HEK293T (cell line): Measurements from ENCODE around the gene JPH2.

ENCODE experiments used
- ARNT ChIP-seq: fragments of 450-650 bp; IDR thresholded peaks from 2 replicates; pipeline ENCODE4 v1.6.1; 2017; ENCODE audit warnings: mild to moderate bottlenecking
- CTBP1 ChIP-seq: fragments of 450-650 bp; IDR thresholded peaks from 2 replicates; pipeline ENCODE4 v1.6.1; 2016; ENCODE audit warnings: borderline replicate concordance
- ELF4 ChIP-seq: fragments of 450-650 bp; IDR thresholded peaks from 2 replicates; pipeline ENCODE4 v1.6.1; 2017; ENCODE audit warnings: antibody characterized with exemption
- FOXA1 ChIP-seq: fragments of 450-650 bp; IDR thresholded peaks from 2 replicates; pipeline ENCODE4 v1.6.1; 2016; ENCODE audit warnings: mild to moderate bottlenecking
- FOXK2 ChIP-seq: fragments of 450-650 bp; IDR thresholded peaks from 2 replicates; pipeline ENCODE4 v1.6.1; 2016; ENCODE audit warnings: mild to moderate bottlenecking
- FOXM1 ChIP-seq: fragments of 450-650 bp; IDR thresholded peaks from 2 replicates; pipeline ENCODE4 v1.6.1; 2017; ENCODE audit warnings: mild to moderate bottlenecking, borderline replicate concordance
- HDGF ChIP-seq: fragments of 450-650 bp; IDR thresholded peaks from 2 replicates; pipeline ENCODE4 v1.6.1; 2017; ENCODE audit warnings: antibody characterized with exemption, borderline replicate concordance
- NFRKB ChIP-seq: fragments of 450-650 bp; IDR thresholded peaks from 2 replicates; pipeline ENCODE4 v1.6.1; 2016; ENCODE audit warnings: mild to moderate bottlenecking, moderate library complexity
- PKNOX1 ChIP-seq: fragments of 450-650 bp; IDR thresholded peaks from 2 replicates; pipeline ENCODE4 v1.6.1; 2016
- SP1 ChIP-seq: fragments of 450-650 bp; IDR thresholded peaks from 2 replicates; pipeline ENCODE4 v1.6.1; 2017
- SUZ12 ChIP-seq: fragments of 450-650 bp; IDR thresholded peaks from 2 replicates; pipeline ENCODE4 v1.6.1; 2016; ENCODE audit warnings: mild to moderate bottlenecking
- TARDBP ChIP-seq: fragments of 450-650 bp; IDR thresholded peaks from 2 replicates; pipeline ENCODE4 v1.6.1; 2016
- ZNF384 ChIP-seq: fragments of 450-650 bp; IDR thresholded peaks from 2 replicates; pipeline ENCODE4 v1.6.1; 2016

DNA sequence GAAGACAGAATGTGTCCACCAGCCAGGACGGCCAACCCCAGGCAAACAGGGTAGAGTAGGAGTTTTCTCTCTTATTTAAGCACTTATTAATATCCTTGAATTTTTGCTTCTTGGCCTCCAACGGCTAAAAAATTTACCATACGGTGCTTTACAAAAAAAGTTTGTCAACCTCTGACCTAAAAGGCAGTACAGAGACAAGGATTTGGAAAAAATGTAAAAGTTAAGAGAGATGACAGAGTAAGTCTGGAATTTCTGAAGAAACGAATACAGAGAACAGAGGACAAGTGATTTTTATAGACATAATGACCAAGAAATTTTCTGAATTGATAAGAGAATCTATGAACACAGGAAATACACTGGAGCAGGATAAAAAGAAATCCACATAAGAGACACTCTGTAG lies 13.4 kb upstream of the JPH2 start:
- TF ChIP-seq PKNOX1 (no peak), ARNT (no peak), SP1 (no peak), ZNF384 (no peak), FOXA1 (no peak), ELF4 (no peak), FOXM1 (no peak), TARDBP (no peak), HDGF (no peak), FOXK2 (no peak), NFRKB (no peak), SUZ12 (no peak), CTBP1 (no peak)
